GM18858 (cell line): ENCODE measurements around the gene SLC6A17.

Experiments used
- ATAC-seq: cut with Tn5 transposase; IDR thresholded peaks from one replicate; pipeline ENCODE4 v1.9.1; 2021; ENCODE audit not compliant: unreplicated experiment

The SLC6A17 gene

GRCh38 chr1:110135246-110135645 is 15.0 kb upstream of the SLC6A17 start:
- no peak for ATAC-seq

DNA sequence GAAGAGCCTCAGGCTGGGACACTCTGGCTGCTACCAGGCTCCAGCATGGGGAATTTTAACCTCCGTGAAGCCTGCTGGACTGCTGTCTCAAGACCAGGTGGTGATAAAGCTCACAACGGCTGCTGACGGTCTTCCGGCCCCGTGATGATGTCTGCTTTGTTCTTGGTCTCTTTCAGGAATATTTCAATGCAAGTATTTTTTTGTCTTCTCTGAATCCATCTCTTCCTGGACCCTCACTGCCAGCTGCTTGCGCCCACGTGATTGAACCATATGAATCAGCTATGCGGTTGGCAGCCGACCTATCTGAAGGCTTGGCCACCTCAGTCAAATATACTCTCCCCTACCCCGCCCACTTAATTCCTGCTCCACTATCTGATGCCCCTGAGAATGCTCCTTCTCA is 14.6 kb upstream of the SLC6A17 start:
- no peak for ATAC-seq

GRCh38 chr1:110136911-110137310 is 13.4 kb upstream of the SLC6A17 start:
- ATAC-seq = no peak

GRCh38 chr1:110138956-110139355 is 11.3 kb upstream of the SLC6A17 start:
- ATAC-seq = no peak

DNA sequence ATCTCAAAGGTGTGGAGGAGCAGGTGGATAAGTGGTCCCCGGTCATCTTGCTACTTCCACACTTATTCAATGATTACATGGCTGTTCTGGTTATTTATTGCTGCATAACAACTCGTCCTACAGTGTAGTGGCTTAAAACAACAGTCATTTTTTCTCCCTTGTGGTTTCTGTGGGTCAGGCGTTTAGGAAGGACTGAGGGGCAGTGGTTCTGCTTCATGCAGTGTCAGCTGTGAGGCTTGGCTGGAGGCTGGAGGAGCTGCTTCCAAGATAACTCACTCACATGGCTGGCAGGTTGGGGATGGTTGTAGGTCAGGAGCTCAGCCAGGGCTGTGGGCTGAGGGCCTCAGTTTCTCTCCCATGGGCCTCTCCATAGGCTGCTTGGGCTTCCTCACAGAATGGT is 5.9 kb upstream of the SLC6A17 start:
- no peak for ATAC-seq

- ATAC-seq = no peak
Observed at GRCh38 chr1:110148961-110149360, 1.3 kb upstream of the SLC6A17 start.

DNA sequence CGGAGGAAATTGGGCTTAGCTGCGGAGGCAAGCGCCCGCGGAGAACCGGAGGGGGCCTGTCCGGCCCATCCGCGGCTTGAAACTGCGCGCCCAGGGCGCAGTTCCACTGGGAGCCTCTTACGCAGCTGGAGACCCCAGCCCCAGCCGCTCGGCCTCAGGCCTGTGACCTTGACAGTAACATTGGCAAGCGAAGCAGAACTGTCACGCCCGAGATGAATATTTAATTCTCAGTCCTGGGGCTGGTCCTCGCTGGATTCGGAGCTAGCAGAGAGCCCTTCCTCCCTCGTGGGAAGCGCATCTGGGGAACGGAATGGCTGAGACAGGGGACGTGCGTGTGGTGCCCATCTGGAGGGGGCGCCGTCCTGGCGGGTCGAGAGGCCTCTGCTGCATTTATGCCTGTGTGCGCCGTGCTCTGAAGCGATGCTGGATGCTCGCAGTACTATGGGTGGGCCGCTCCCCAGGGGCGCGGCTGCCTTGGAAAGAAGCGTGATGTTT is 928 bp downstream of the SLC6A17 start:
- ATAC-seq = no peak

GRCh38 chr1:110152133-110152785 is 2.0 kb downstream of the SLC6A17 start:
- no peak for ATAC-seq

DNA sequence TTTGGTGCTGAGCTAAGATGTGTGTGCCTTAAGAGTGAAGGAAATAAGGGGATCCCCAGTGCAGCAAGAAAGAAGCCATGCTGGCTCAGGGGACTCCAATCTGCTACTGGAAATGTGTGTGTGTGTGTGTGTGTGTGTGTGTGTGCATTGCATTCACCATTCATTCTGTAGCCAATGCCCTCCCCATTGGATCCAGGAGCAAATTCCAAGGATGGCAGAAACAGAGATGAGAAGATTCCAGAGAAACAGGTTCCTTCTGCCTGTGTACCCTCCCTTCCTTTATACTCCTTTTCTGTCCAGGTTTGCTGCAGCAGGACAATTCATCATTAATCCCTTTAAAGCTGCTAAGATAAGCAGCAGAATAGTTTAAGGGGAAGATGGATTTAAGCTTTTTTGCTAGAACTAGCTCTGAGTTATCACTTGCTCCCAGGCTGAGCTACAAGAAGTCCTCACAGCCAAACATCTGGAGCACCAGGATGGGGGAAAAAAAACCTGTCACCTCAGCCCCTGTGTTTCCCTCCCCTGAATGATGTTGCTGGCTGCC is 3.2 kb downstream of the SLC6A17 start:
- no peak for ATAC-seq

- no peak for ATAC-seq
Observed at GRCh38 chr1:110155878-110156522, 5.7 kb downstream of the SLC6A17 start.

DNA sequence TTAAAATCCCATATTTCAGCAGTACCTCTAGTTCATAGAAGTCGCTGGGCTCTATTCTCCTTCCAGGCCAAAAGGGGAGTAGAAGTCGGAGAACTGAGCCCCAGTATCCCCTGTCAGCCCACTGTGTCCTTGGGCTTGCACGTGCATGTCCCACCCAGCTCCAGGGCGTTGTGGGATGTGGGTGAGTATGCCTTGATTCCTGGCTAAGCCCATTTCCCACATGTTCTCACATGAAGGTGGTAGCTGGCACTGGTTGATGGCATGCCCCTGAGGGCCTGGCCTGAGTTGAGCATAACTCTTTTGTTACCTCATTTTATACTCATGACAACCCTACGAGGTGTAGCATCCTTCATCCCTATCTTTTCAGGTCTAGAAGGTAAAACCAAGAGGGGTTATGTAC is 8.0 kb downstream of the SLC6A17 start:
- no peak for ATAC-seq

GRCh38 chr1:110159168-110159567 is 8.9 kb downstream of the SLC6A17 start:
- ATAC-seq = no peak

GRCh38 chr1:110160538-110161100 is 10.3 kb downstream of the SLC6A17 start:
- ATAC-seq = no peak

- no peak for ATAC-seq
Observed at GRCh38 chr1:110161165-110161564, 10.9 kb downstream of the SLC6A17 start.

DNA sequence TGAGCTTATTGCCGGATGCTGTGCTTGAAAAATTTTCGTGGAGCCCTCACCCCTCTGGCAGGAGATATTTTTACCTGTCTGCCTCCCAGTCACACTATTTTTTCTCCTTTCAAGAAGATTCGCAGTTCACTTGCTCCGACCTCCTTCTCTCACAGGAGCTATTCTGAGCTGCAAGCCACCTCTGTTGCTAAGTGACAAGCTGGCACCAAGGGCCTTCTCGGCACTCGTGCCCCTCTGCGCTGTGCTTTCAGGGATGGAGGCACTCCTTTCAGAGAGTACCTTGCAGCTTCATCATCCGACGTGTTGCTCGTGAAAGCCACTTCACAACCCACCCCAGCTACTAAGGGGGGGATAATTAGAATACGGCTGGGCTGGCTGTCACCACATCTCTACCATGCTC is 11.6 kb downstream of the SLC6A17 start:
- no peak for ATAC-seq

- ATAC-seq = no peak
Observed at GRCh38 chr1:110163591-110163990, 13.3 kb downstream of the SLC6A17 start.

DNA sequence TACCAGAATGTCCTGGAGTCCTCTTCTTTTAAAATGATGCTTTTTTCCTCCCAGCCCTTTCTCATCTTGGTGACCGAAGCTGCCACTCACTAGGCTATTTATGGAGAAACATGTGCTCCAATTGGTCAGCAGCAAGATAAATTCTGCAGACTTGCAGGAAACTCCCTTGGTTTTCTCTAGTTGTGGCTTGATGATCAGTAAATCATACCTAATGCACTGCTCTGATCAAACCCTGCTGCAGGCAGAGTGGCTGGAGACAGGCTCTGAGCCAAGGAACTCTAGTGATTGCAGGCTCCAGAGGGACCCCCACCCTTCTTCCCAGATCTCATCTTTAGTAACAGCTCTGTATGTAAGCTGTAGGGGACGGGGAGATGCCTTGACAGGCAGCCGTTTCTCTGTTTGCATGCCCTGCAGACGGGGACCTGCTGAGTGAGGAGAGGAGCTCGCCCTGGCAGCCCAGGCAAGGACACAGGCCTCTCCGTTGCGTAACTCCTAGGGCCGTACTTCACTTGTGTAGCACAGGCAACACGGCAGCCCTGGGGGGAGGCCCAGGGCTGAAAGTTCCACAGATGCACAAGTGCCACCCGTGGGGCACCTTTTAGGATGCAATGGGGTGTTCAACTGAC is 14.5 kb downstream of the SLC6A17 start:
- no peak for ATAC-seq

GRCh38 chr1:110165761-110166231 is 15.5 kb downstream of the SLC6A17 start:
- no peak for ATAC-seq

- ATAC-seq = no peak
Observed at GRCh38 chr1:110166861-110167260, 16.6 kb downstream of the SLC6A17 start.

DNA sequence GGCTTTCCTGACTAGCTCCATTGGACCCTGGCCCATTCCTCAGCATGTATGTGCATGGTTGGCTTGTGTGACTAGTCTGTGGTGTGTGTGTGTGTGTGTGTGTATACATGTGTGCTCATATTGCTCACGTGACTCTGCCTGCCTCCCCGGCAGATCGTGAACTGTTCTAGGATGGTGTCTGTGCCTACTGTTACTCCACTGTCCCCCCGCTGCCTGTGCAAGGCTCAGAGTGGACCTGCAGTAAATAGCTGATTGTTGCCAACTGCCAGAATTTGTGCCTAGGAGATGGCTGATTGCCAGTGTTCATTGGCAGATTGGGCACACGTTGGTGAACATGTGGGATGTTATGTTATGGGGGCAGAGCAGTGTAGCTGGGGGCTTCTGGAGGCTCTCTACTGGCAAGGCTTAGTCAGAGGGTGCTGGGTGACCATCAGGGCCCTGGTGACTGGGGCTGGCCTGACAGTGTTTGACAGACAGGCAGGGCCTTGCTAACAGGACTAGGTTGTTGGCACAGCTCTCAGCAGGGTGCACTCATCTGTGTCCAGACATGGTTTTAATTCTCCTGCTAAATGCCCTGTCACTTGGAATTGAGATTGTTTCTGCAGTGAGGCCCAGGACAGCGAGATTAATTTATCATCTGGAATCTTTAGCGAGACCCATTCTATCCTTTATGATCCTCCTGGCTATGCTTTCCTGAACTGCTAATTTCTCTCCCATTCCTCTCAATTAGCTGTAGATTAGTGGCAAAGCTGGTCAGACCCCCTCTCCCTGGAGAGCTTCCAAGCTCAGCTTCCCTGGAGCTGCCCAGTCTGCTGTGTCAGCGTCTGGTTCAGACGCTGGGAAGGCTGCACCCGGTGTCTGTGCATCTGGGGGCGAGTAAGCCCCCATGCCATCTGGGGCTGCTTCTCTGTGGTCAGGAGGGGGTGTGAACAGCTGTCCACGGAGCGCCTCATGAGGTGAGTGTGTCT is 20.8 kb downstream of the SLC6A17 start:
- ATAC-seq = no peak
